GM12872 (cell line): ENCODE measurements around the gene AKAP12.

Source experiments
- TF ChIP-seq, protein P1 (sequence below): IDR thresholded peaks from 3 replicates; pipeline ENCODE4 v1.5.1; 2011; ENCODE audit warnings: low read depth, mild to moderate bottlenecking, low read length, moderate library complexity; ENCODE audit not compliant: insufficient read depth

Gene AKAP12

DNA sequence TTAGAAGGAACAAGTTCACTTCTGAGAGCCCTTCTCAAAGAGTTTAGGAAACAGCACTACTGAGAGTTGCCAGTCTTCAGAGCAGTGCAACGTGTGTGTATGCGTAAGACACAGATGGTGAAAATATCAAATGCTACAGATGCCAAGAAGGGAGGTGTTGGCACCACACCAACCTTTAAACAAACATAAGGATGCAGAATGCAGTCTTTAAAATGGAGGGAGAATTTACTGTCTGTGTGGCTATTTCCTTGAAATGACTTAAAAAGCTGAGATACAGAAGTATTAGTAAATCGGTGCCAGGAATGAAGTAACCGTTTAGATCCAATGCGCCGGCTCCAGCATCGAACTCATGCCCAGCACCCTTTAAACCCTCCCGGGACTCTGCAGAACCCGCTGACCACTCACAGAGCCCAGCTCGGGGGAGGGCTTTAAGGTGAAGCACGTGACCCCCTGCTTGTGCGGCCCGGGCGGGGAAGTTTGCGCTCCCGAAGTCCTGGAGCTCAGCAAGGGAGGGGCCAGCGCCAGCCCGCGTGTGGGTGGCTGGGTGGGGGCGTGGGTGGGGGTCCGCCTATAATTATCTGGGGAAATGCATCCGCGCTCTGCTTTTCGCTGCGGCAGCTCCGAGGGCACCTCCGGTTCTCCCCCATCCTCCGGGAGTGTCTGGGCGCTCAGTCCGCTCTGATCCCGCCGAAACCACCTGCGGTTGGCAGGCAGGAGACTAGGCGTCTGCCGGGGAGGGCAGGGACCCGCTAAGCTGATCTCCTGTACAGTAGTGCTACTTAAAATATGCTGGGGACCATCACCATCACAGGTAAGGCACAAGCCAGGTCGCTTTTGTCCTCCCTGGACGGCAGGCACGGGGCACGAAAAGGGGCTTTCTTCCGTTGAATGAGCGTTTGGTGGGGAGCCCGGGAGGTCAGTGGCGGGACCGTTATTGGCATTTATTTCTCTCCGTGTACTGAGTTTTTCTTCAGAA lies 85.6 kb downstream of the AKAP12 start:
- TF ChIP-seq, protein P1, sequence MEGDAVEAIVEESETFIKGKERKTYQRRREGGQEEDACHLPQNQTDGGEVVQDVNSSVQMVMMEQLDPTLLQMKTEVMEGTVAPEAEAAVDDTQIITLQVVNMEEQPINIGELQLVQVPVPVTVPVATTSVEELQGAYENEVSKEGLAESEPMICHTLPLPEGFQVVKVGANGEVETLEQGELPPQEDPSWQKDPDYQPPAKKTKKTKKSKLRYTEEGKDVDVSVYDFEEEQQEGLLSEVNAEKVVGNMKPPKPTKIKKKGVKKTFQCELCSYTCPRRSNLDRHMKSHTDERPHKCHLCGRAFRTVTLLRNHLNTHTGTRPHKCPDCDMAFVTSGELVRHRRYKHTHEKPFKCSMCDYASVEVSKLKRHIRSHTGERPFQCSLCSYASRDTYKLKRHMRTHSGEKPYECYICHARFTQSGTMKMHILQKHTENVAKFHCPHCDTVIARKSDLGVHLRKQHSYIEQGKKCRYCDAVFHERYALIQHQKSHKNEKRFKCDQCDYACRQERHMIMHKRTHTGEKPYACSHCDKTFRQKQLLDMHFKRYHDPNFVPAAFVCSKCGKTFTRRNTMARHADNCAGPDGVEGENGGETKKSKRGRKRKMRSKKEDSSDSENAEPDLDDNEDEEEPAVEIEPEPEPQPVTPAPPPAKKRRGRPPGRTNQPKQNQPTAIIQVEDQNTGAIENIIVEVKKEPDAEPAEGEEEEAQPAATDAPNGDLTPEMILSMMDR, result no peak

DNA sequence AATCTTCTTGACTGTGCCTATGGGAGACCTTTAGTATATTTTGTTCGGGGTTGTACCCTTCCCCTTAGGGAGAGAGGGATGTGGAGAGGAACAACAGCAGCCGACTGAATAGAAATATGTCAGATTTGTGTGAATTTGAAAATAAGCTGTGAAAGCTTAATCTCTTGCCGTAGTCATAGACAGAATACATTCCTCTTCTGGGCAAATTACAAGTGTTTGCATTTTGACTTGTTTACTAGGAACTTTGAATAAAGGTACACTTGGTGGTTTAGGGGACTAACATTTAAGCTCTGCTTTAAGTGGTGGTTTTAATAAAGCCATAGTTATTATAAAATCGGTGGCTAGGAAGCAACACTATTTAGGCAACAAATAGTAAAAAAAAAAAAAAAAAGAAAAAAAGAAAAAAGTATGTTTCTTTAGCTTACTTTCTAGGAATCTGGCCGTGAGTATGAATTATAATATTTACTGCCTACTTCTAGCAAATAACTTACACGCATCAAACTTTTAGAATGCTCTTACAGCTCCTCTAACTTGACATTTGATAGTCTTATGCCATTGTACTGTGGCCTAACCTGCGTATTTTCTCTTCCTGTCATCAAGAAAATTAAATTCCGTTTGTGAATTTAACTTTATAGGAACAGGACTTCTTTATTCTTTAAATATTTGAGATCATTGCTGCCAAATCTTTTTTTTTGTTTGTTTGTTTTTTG lies 86.5 kb downstream of the AKAP12 start:
- TF ChIP-seq, protein P1, result no peak

DNA sequence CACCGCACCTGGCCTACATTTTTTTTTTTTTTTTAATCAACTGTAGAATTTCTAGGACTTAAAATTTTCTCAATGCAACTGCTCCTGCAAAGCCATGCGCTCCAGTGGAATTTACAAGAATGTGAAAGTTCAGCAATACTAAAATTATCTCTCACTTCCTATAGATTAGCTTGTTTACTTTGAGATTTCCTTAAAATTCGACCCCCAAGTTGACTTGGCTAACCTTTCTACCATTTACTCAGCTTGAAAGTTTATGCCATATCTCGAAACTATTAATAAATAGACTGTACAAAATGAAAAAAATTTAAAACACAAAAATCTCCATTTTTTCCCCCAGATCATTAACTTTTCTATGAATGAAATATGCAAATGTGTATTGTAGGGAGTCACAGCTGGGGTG lies 87.3 kb downstream of the AKAP12 start:
- TF ChIP-seq, protein P1, result no peak

DNA sequence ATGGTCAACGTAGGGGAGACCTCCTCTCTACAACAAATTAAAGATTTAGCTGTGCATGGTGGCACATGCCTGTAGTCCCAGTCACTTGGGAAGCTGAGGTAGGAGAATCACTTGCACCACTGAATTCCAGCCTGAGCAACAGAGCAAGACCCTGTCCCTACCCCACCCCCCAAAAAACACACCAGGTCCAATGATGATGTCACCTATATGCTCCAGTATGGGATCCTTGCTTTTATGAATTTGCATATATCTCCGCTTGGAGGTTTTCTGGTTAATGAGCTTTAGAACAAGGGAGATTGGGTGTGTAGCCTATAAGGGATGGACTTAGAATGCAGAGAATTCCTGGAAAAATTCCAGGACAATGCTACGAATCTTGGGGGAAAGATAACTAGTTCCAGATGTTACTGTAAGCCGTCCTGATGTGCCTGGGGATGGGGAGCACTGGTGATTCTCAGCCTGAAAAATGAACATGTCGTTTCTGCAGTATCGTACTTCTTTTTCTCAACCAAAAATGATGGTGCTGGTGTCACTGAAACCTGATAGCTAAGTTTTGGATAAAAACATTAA lies 90.4 kb downstream of the AKAP12 start:
- TF ChIP-seq, protein P1, result no peak

DNA sequence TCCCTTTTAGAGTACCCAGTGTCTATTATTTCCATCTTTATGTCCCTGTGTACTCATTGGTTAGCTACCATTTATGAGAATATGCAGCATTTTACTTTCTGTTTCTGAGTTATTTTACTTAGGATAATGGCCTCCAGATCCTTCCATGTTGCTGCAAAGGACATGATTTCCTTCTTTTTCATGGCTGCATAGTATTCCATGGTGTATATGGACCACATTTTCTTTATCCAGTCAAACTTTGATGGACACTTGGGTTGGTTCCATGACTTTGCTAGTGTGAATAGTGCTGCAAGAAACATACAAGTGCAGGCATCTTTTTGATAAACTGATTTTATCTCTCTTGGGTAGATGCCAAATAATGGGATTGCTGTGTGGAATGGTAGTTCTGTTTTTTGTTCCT lies 96.2 kb downstream of the AKAP12 start:
- TF ChIP-seq, protein P1, result no peak

DNA sequence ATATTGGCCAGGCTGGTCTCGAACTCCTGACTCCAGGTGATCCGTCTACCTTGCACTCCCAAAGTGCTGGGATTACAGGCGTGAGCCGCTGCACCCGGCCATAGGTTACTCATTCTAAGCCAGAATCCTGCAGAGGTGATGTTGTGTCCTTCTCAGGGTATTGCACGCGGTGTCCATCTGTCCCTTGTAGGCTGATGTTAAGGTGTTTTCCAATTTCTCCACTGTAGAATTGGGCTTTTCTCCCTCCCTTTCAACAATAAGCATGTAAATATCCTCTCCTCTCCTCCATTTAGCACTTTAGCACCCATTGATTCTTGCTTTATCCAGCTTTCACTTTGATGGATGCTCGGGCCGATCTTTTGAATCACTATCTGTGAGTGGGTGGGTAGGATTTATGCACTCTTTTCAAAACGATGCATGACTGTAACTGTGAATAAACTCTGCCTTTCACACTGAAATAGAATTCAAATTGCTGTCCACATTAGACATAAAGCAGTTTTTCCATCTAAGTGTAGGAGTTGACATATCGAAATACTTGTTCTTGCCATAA lies 99.0 kb downstream of the AKAP12 start:
- TF ChIP-seq, protein P1, result no peak

DNA sequence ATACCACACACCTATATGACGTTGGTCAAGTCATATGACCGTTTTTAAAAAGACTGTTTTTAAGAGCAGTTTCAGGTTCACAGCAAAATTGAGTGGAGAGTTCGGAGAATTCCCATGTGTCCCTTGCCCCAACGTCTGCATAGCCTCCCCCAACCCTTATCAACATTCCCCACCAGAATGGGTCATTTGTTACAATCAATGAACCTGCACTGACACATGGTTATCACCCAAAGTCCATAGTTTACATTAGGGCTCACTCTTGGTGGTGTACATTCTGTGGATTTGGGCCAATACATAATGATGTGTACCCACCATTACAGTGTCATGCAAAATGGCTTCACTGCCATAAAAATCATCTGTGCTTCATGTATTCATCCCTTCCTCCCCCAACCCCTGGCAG lies 99.6 kb downstream of the AKAP12 start:
- TF ChIP-seq, protein P1, result no peak
